AG04450 (cell line): ENCODE data around the gene CUL1. TPM values are rescaled to one million over a fixed set of nuclear protein-coding genes. Genes with fewer than 3 reads are reported as not detected.
"Not testable (repeated sequence)": the region's sequence is repeated elsewhere in the genome, so short reads cannot be mapped to it uniquely, and the experiment has no call there.

Experiments used
- CTCF ChIA-PET: fragments of 300-600, 350-600 bp; formaldehyde crosslinking; extraction: SDS; loops from one replicate; lab custom pipeline; 2022; ENCODE audit warnings: antibody characterized with exemption, inconsistent platforms; lab: Charles Lee
- POLR2A ChIA-PET: fragments of 350-600 bp; formaldehyde crosslinking; extraction: SDS; loops from one replicate; lab custom pipeline; 2021; ENCODE audit warnings: antibody characterized with exemption, inconsistent platforms; lab: Yijun Ruan, JAX
- DNase-seq: peaks from one replicate; pipeline ENCODE4 v3.0.0-alpha.2; 2011; ENCODE audit warnings: low read depth, low spot score
- H3K27ac ChIP-seq: one replicate; pipeline ENCODE4 v1.5.1; 2012; ENCODE audit warnings: low read depth, low read length, control low read depth
- H3K27me3 ChIP-seq: one replicate; pipeline ENCODE4 v1.6.0; 2012; ENCODE audit warnings: low read length; ENCODE audit not compliant: control insufficient read depth, insufficient read depth
- H3K4me3 ChIP-seq: 2 replicates; pipeline ENCODE4 v1.5.1; 2011; ENCODE audit warnings: mild to moderate bottlenecking, low read depth, low read length, control low read depth
- H3K9me3 ChIP-seq: 2 replicates; pipeline ENCODE4 v1.5.1; 2012; ENCODE audit warnings: low read length; ENCODE audit not compliant: control insufficient read depth, insufficient read depth
- CTCF ChIP-seq: IDR thresholded peaks from 2 replicates; pipeline ENCODE4 v1.5.1; 2011; ENCODE audit warnings: low read depth, low read length, control low read depth, inconsistent platforms
- polyA plus RNA-seq: library from polyadenylated mRNA; depleted of rRNA; stranded (reverse); fragments of >200 nt; gene quantifications from 2 replicates; pipeline ENCODE4 v1.2.3, GENCODE V29; 2011

Gene CUL1
- polyA plus RNA-seq, 1 experiment, result 56.8 TPM

- H3K27me3 ChIP-seq, result no peaks in the 10 kb centered on the region
- ChIA-PET POLR2A (no interaction called here), CTCF (interaction anchor here (0.5 to 1.5 kb wide), 5 partner anchors 20 to 1768 kb away, joined by 3 to 5 read pairs (median 4); no protein-coding TSS in a partner anchor)
- no peak overlapping the region for H3K4me3 ChIP-seq
- TF ChIP-seq CTCF, result no peak
- DNase-seq, result no peak
- H3K9me3 ChIP-seq, result no peaks in the 10 kb centered on the region; the same call in 1 of the 2 replicates
- H3K27ac ChIP-seq, result no peak overlapping the region
Observed at GRCh38 chr7:148702876-148703670, 4.4 kb downstream of the CUL1 start.

DNA sequence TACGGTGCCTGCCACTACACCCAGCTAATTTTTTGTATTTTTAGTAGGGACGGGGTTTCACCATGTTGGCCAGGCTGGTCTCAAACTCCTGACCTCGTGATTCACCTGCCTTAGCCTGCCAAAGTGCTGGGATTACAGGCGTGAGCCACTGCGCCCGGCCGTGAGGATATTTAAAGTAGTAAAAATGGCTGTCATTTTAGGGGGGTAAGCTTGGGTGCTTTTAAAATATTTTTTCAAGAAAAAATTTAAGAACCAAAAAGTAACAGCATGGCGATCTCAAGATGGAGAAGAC lies 4.9 kb downstream of the CUL1 start:
- POLR2A ChIA-PET, H3K9me3 ChIP-seq, H3K27ac ChIP-seq, DNase-seq, H3K4me3 ChIP-seq, H3K27me3 ChIP-seq: not testable (repeated sequence)
- CTCF ChIA-PET, result interaction anchor here (0.6 to 1.5 kb wide), 3 partner anchors 20 to 1768 kb away, joined by 3 to 5 read pairs (median 4); no protein-coding TSS in a partner anchor

GRCh38 chr7:148704189-148704588 lies 5.5 kb downstream of the CUL1 start:
- DNase-seq, result no peak
- Histone ChIP-seq H3K9me3 (no peaks in the 10 kb centered on the region; the same call in 1 of the 2 replicates), H3K27ac (no peak overlapping the region), H3K4me3 (no peak overlapping the region), H3K27me3 (no peaks in the 10 kb centered on the region)
- CTCF ChIA-PET, result interaction anchor here (0.6 to 1.7 kb wide), 7 partner anchors 15 to 422 kb away, joined by 3 to 5 read pairs (median 4); partner anchors contain the start of gene ZNF425
- POLR2A ChIA-PET, result no interaction called here
- TF ChIP-seq CTCF, result no peak

GRCh38 chr7:148704970-148705369 lies 6.3 kb downstream of the CUL1 start:
- ChIA-PET POLR2A (no interaction called here), CTCF (interaction anchor here (0.8 to 1.7 kb wide), 4 partner anchors 14 to 421 kb away, joined by 3 to 5 read pairs (median 4); partner anchors contain the start of gene ZNF425)
- Histone ChIP-seq H3K4me3 (no peak overlapping the region), H3K27me3 (no peaks in the 10 kb centered on the region), H3K27ac (no peak overlapping the region), H3K9me3 (no peaks in the 10 kb centered on the region)
- no peak for TF ChIP-seq CTCF
- no peak for DNase-seq

- POLR2A ChIA-PET, result no interaction called here
- CTCF ChIA-PET, result no interaction called here
- no peak overlapping the region for H3K4me3 ChIP-seq
- DNase-seq, result no peak
- no peak for TF ChIP-seq CTCF
- H3K9me3 ChIP-seq, result no peaks in the 10 kb centered on the region
- H3K27me3 ChIP-seq, result no peaks in the 10 kb centered on the region
- no peak overlapping the region for H3K27ac ChIP-seq
Observed at GRCh38 chr7:148706368-148706767, 7.7 kb downstream of the CUL1 start.
